ENCODE measurements around the gene GEMIN7. TPM values are rescaled to one million over a fixed set of nuclear protein-coding genes. Genes with fewer than 3 reads are reported as not detected.

GEMIN7 gene
- 15.1 and 34.5 TPM in 2 replicates for total RNA-seq

GRCh38 chr19:45079063-45079910 is at the start of gene GEMIN7:
Gene GEMIN7 (plus strand): TSS chr19:45079260. CDS start chr19:45090115, 10,855 bp downstream.

GRCh38 chr19:45038931-45039893 is 39.8 kb upstream of the GEMIN7 start, which contains the start of gene CLASRP:
Gene CLASRP (plus strand): TSS chr19:45039045. CDS start chr19:45040213, 1,168 bp downstream.

GRCh38 chr19:45076029-45076850 is 2.8 kb upstream of the GEMIN7 start, which contains the start of gene ZNF296:
Gene ZNF296 (minus strand): TSS chr19:45076478. CDS start chr19:45076373, 105 bp downstream.

GRCh38 chr19:45092747-45093678 is 14.0 kb downstream of the GEMIN7 start, which contains the start of gene PPP1R37:
Gene PPP1R37 (plus strand): TSS chr19:45093179. CDS start chr19:45093326, 147 bp downstream.

Small RNA genes lying within 50 kb of the gene (small RNA-seq; reads per million reads assigned to genes)
- gene RNU6-611P (ENCODE audit: low replicate concordance), result not detected

Other genes with a start within 250 kb of the GEMIN7 start
- gene NECTIN2, start 233.0 kb upstream of the GEMIN7 start, total RNA-seq, result 127 and 152 TPM in 2 replicates
- gene TOMM40, start 188.0 kb upstream of the GEMIN7 start, total RNA-seq, result 65.9 and 144 TPM in 2 replicates
- gene APOE, start 173.5 kb upstream of the GEMIN7 start, total RNA-seq, result 5.9 and 18.4 TPM in 2 replicates
- gene APOC1, start 164.7 kb upstream of the GEMIN7 start, total RNA-seq, result 0.57 and 4.4 TPM in 2 replicates
- not detected in 2 replicates for gene APOC4, start 137.0 kb upstream of the GEMIN7 start, total RNA-seq
- gene APOC2, start 133.2 kb upstream of the GEMIN7 start, total RNA-seq, result not detected in 2 replicates
- gene CLPTM1, start 123.9 kb upstream of the GEMIN7 start, total RNA-seq, result 56.9 and 71.7 TPM in 2 replicates
- 18.9 and 27.4 TPM in 2 replicates for gene RELB, start 77.8 kb upstream of the GEMIN7 start, total RNA-seq
- gene CLASRP, start 40.2 kb upstream of the GEMIN7 start, total RNA-seq, result 27.1 and 30.1 TPM in 2 replicates
- gene ZNF296, start 2.8 kb upstream of the GEMIN7 start, total RNA-seq, result 0.57 TPM in 1 of 2 replicates, not detected in the other
- gene PPP1R37, start 13.9 kb downstream of the GEMIN7 start, total RNA-seq, result 40.3 and 47.5 TPM in 2 replicates
- gene NKPD1, start 81.7 kb downstream of the GEMIN7 start, total RNA-seq, result under 0.01 and 0.29 TPM in 2 replicates
- gene TRAPPC6A, start 99.0 kb downstream of the GEMIN7 start, total RNA-seq, result 1.3 and 12.3 TPM in 2 replicates
- gene BLOC1S3, start 99.5 kb downstream of the GEMIN7 start, total RNA-seq, result 6.7 and 11.6 TPM in 2 replicates
- under 0.01 TPM in 1 of 2 replicates, not detected in the other for gene EXOC3L2, start 166.1 kb downstream of the GEMIN7 start, total RNA-seq
- gene MARK4, start 172.0 kb downstream of the GEMIN7 start, total RNA-seq, result 13.7 and 19.9 TPM in 2 replicates
- gene CKM, start 243.6 kb downstream of the GEMIN7 start, total RNA-seq, result not detected in 2 replicates

Measured in placental pericyte (primary cell).